GM18526 (cell line): ENCODE data around the gene LSM12.

Experiments
- POLR2A ChIP-seq: IDR thresholded peaks from 3 replicates; pipeline ENCODE4 v1.6.1; 2011; ENCODE audit not compliant: insufficient read length; ENCODE audit errors: extremely low read depth

The LSM12 gene

GRCh38 chr17:44038604-44039011 lies 27.9 kb downstream of the LSM12 start:
- TF ChIP-seq POLR2A = no peak

- no peak for TF ChIP-seq POLR2A
Observed at GRCh38 chr17:44037471-44037870, 29.0 kb downstream of the LSM12 start.

GRCh38 chr17:44033861-44034408 lies 32.5 kb downstream of the LSM12 start:
- no peak for TF ChIP-seq POLR2A

- TF ChIP-seq POLR2A = no peak
Observed at GRCh38 chr17:44030482-44030881, 36.0 kb downstream of the LSM12 start.

- TF ChIP-seq POLR2A = no peak
Observed at GRCh38 chr17:44029736-44030135, 36.7 kb downstream of the LSM12 start.

GRCh38 chr17:44024853-44025252 lies 41.6 kb downstream of the LSM12 start:
- TF ChIP-seq POLR2A = no peak

GRCh38 chr17:44024271-44024663 lies 42.2 kb downstream of the LSM12 start:
- no peak for TF ChIP-seq POLR2A

GRCh38 chr17:44023545-44024270 lies 42.8 kb downstream of the LSM12 start:
- TF ChIP-seq POLR2A = no peak

- TF ChIP-seq POLR2A = no peak
Observed at GRCh38 chr17:44022246-44022645, 44.2 kb downstream of the LSM12 start.

GRCh38 chr17:44014437-44015172 lies 51.9 kb downstream of the LSM12 start, which contains the start of gene TMEM101:
Gene TMEM101 (minus strand): TSS chr17:44014963. CDS start chr17:44014952, 11 bp downstream.
- TF ChIP-seq POLR2A = peak; percentile 68

GRCh38 chr17:44014133-44014436 lies 52.4 kb downstream of the LSM12 start:
- TF ChIP-seq POLR2A = no peak

GRCh38 chr17:44012874-44013273 lies 53.6 kb downstream of the LSM12 start:
- TF ChIP-seq POLR2A = no peak

- TF ChIP-seq POLR2A = no peak
Observed at GRCh38 chr17:44012391-44012790, 54.1 kb downstream of the LSM12 start.

- no peak for TF ChIP-seq POLR2A
Observed at GRCh38 chr17:44011876-44012275, 54.6 kb downstream of the LSM12 start.

- TF ChIP-seq POLR2A = no peak
Observed at GRCh38 chr17:44010966-44011647, 55.4 kb downstream of the LSM12 start.

- no peak for TF ChIP-seq POLR2A
Observed at GRCh38 chr17:44008205-44008909, 58.1 kb downstream of the LSM12 start.
